K562 treated with DMSO at 1 percent for 48 hours (cell line): Measurements from ENCODE around the gene LETMD1. TPM values are rescaled to one million over a fixed set of nuclear protein-coding genes. Genes with fewer than 3 reads are reported as not detected.

ENCODE experiments used
- total RNA-seq: library from RNA; unstranded; fragments of 300-600 nt; gene quantifications from 2 replicates; pipeline ENCODE4 v1.2.3, GENCODE V29; 2022; ENCODE audit warnings: low replicate concordance; ENCODE audit errors: extremely low read depth

Gene LETMD1, protein sequence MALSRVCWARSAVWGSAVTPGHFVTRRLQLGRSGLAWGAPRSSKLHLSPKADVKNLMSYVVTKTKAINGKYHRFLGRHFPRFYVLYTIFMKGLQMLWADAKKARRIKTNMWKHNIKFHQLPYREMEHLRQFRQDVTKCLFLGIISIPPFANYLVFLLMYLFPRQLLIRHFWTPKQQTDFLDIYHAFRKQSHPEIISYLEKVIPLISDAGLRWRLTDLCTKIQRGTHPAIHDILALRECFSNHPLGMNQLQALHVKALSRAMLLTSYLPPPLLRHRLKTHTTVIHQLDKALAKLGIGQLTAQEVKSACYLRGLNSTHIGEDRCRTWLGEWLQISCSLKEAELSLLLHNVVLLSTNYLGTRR
- total RNA-seq, result not detected in 2 replicates

GRCh38 chr12:51047655-51048540 is at the start of gene LETMD1:
TSS of gene LETMD1 (plus strand) at chr12:51048327. CDS start at chr12:51048357, 30 bp downstream.

DNA sequence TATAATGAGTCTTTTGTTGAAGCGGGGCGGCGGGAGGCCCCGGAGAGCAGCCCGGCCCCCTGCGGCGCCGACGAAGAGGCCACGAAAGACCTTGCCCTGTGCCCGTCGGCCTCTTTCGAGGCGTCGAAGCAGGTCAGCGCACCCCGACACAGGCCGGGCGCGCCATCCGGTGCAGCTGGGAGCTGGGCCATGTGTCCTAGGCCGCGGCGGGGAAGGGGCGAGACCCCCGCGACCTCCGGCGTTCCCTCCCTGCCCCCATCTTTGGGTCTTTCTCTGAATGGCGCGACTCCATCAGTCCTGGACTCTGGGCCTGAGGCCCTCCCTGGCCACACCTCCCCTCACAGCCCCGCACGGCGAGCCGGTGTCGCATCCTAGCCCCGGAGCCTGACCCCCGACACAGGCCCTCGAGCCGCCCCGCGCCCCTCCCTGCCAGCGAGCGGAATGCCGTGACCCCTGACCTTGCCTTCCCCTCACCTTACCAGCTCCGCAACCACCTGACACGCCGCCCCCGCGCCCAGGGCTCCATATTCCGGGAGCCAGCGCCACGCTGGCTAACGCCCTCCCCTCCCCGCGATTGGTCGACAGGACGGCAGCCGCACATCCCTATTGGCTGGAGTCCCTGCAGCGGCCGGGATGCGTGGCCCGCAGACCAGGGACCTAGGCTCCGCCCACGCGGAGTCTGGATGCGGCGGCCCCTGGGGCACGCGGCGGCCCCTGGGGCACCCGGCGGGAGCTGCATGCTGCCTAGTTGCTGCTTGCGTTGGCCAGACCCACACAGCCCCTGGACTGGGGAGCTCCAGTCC is 22.1 kb upstream of the LETMD1 start, which contains the start of gene SLC11A2:
SLC11A2 (minus strand) TSS at position 549 of the 803 bp plus-strand sequence. CDS start 15,656 bp downstream, outside the sequence.

DNA sequence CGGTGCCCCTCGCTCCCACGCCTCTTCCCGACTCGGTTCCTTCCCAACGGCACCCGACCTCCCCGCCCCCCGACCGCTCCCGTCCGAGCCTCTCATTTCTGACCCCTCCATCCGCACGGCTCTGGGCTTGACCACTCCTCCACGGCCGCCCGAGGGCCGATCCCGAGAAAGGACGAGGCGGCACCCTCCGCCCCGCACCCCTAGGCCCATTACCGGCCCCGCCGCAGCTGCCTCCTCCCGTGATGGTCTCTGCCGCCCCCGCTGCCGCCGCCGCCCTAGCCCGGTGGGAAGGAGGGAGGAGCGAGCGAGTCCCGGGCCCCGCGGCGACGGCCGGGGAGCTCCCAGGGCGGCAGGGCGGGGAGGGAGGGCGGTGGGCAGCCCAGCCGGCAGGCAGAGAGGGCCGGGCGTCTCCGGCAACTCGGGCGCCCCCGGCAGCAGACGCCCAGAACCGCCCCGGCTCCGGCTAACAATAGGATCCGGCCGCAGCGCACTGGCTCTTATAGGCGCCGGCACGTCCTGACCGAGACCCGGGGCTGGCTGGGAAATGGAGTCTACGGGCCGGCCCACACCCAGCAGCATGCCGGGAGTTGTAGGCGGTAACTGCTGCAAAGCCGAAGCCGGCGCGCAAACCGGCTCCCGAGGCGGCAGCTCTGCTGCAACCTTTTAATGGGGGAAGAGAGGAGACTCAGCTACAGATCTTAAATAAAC is 35.2 kb downstream of the LETMD1 start, which contains the start of gene CSRNP2:
CSRNP2 (minus strand) TSS at position 471 of the 708 bp plus-strand sequence. CDS start 7,035 bp downstream, outside the sequence.

Other genes starting within 250 kb of the LETMD1 start
- not detected in 2 replicates for gene TMPRSS12, start 205.4 kb upstream of the LETMD1 start, total RNA-seq
- not detected in 2 replicates for gene HIGD1C, start 95.8 kb upstream of the LETMD1 start, total RNA-seq
- gene SLC11A2, start 21.9 kb upstream of the LETMD1 start, total RNA-seq, result not detected in 2 replicates
- gene CSRNP2, start 35.3 kb downstream of the LETMD1 start, total RNA-seq, result 698 TPM in 1 of 2 replicates, not detected in the other
- not detected in 2 replicates for gene TFCP2, start 124.8 kb downstream of the LETMD1 start, total RNA-seq
- gene POU6F1, start 169.7 kb downstream of the LETMD1 start, total RNA-seq, result not detected in 2 replicates
- gene DAZAP2, start 190.5 kb downstream of the LETMD1 start, total RNA-seq, result 302 TPM in 1 of 2 replicates, not detected in the other
- gene SMAGP, start 222.1 kb downstream of the LETMD1 start, total RNA-seq, result not detected in 2 replicates